ENCODE data around the gene RAG2. TPM values are rescaled to one million over a fixed set of nuclear protein-coding genes. Genes with fewer than 3 reads are reported as not detected.

RAG2 gene
- total and polyA plus RNA-seq, 8 donors, result 0.15 to 0.80 (median 0.38) TPM; not detected in 2

- Histone ChIP-seq H3K9me3 (no peaks in the 10 kb centered on the region), H3K4me3 (no peak overlapping the region), H3K27ac (no peak overlapping the region), H3K27me3 (peaks cover 10 to 41% of the 10 kb centered on the region in 2 donors), H3K4me1 (no peaks in the 10 kb centered on the region), H3K36me3 (no peaks in the 10 kb centered on the region)
- DNase-seq (no peak), ATAC-seq (no peak)
- TF ChIP-seq CTCF (IDR thresholded peaks at IDR 0.05), result no peak
- intact Hi-C loops (cut with DNase I), result no loop called here
Measured at GRCh38 chr11:36588099-36588498, 9.9 kb downstream of the RAG2 start.

- TF ChIP-seq CTCF (IDR thresholded peaks at IDR 0.05), result no peak
- H3K27me3 ChIP-seq, result peaks cover 10 to 30% of the 10 kb centered on the region in 2 donors
- peaks cover 0 to 2% of the 10 kb centered on the region in 2 donors for H3K9me3 ChIP-seq
- no peaks in the 10 kb centered on the region for H3K36me3 ChIP-seq
- no peaks in the 10 kb centered on the region for H3K4me1 ChIP-seq
- no peak for DNase-seq
- H3K4me3 ChIP-seq, result no peak overlapping the region
- intact Hi-C loops (cut with DNase I), result no loop called here
- no peak for ATAC-seq
- no peak overlapping the region for H3K27ac ChIP-seq
Measured at GRCh38 chr11:36586543-36586942, 11.5 kb downstream of the RAG2 start.

GRCh38 chr11:36583667-36584066 lies 14.4 kb downstream of the RAG2 start:
- Histone ChIP-seq H3K4me1 (no peaks in the 10 kb centered on the region), H3K4me3 (no peak overlapping the region), H3K9me3 (peaks cover 0 to 5% of the 10 kb centered on the region in 2 donors), H3K36me3 (no peaks in the 10 kb centered on the region), H3K27ac (no peak overlapping the region), H3K27me3 (peaks cover 0 to 7% of the 10 kb centered on the region in 2 donors)
- TF ChIP-seq CTCF (IDR thresholded peaks at IDR 0.05), result no peak
- intact Hi-C loops (cut with DNase I), result no loop called here
- ATAC-seq, result no peak
- DNase-seq, result no peak

- ATAC-seq, result no peak
- Histone ChIP-seq H3K4me1 (no peaks in the 10 kb centered on the region), H3K36me3 (no peaks in the 10 kb centered on the region), H3K27me3 (no peaks in the 10 kb centered on the region), H3K4me3 (no peak overlapping the region), H3K27ac (no peak overlapping the region), H3K9me3 (peaks cover 0 to 5% of the 10 kb centered on the region in 2 donors)
- intact Hi-C loops (cut with DNase I), result no loop called here
- TF ChIP-seq CTCF (IDR thresholded peaks at IDR 0.05), result no peak
- no peak for DNase-seq
Measured at GRCh38 chr11:36581536-36581935, 16.5 kb downstream of the RAG2 start.

GRCh38 chr11:36578458-36578857 lies 19.6 kb downstream of the RAG2 start:
- Histone ChIP-seq H3K27me3 (no peaks in the 10 kb centered on the region), H3K4me1 (no peaks in the 10 kb centered on the region), H3K4me3 (no peak overlapping the region), H3K9me3 (peaks cover 0 to 5% of the 10 kb centered on the region in 2 donors), H3K36me3 (no peaks in the 10 kb centered on the region), H3K27ac (no peak overlapping the region)
- intact Hi-C loops (cut with DNase I), result no loop called here
- TF ChIP-seq CTCF (IDR thresholded peaks at IDR 0.05), result no peak
- no peak for ATAC-seq
- no peak for DNase-seq
